ENCODE measurements around the gene GFOD1.
A peak's percentile ranks its signal among the peaks of the same experiment; 100 is the strongest.

Gene GFOD1

DNA sequence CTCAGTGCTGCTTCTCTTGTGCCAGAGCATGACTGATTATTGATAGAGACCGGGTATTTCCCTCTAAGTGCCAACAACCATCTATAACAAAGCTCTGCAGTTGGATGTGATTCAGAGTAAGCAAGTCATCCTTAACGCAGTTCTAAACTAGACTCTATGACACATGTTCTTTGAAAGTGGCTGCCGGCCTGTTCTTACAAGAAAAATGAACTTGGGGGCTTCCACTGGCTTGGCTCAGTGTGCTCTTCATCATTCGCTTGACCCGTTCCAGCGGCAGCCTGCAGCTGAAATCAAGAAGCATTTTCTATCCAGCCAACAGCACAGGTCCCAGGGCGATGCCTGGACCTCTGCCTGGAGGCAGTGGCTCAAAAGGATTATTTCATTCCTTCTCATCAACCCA lies 29.8 kb downstream of the GFOD1 start:
- Histone ChIP-seq H3K36me3 (replicated peaks) (no peaks in the 10 kb centered on the region), H3K4me3 (ENCODE audit: low read depth, low read length) (no peak overlapping the region), H3K27ac (no peak overlapping the region), H3K27me3 (replicated peaks) (no peaks in the 10 kb centered on the region)
- in situ Hi-C loops (cut with HindIII; ENCODE audit: low pct_ligation_motif_present, low sequenced_read_pairs) = no loop called here
- no peak for DNase-seq
- TF ChIP-seq CTCF (IDR thresholded peaks at IDR 0.05; ENCODE audit: low read depth, low read length, missing control alignments) = no peak

GRCh38 chr6:13455552-13455966 lies 31.8 kb downstream of the GFOD1 start:
- no peak overlapping the region for H3K4me3 ChIP-seq (ENCODE audit: low read depth, low read length)
- no peak for DNase-seq
- H3K36me3 ChIP-seq (replicated peaks) = no peaks in the 10 kb centered on the region
- in situ Hi-C loops (cut with HindIII; ENCODE audit: low pct_ligation_motif_present, low sequenced_read_pairs) = no loop called here
- H3K27me3 ChIP-seq (replicated peaks) = no peaks in the 10 kb centered on the region
- no peak overlapping the region for H3K27ac ChIP-seq
- TF ChIP-seq CTCF (IDR thresholded peaks at IDR 0.05; ENCODE audit: low read depth, low read length, missing control alignments) = no peak

DNA sequence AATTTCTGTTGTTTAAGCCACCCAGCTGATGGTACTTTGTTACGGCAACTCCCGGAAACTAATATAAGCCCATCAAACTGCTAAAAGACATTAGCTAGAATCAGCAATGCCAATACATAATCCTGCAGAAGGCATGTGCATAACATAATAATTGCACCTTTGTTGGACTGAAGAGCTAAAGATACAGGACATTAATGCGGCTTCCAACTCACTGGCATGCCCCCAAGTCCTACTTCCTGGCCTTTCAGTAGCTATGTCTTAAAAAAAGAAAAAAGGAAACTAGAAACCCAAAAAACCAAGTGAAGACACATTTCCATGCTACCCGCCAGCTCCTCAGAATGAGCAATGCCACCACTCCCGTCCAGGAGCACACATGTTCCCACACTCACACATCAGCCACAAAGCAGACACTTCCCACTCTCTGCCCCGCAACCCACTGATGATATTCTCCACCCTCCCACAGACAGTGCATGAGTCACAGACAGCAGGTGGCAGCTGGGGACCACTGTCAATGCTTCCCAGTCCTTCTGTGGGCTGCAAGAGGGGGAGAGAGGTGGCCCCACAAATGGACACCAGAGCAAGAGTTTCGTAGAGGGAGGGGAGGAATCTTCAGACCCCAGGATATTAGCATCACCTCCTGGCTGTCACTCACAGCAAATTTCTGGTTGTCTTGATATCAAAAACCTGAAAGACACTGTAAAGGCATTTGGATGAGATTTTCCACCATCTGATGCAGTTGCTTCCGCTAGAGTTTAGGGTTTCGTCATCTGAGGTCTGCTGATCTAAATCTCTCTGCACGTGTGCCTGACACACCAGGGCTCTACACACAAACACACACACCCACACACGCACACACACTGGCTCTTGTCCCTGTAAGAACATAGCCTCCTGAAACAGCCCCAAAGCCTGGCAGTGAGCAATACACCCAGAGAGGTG lies 32.8 kb downstream of the GFOD1 start:
- in situ Hi-C loops (cut with HindIII; ENCODE audit: low pct_ligation_motif_present, low sequenced_read_pairs) = no loop called here
- TF ChIP-seq CTCF (IDR thresholded peaks at IDR 0.05; ENCODE audit: low read depth, low read length, missing control alignments) = no peak
- no peak overlapping the region for H3K27ac ChIP-seq
- H3K4me3 ChIP-seq (ENCODE audit: low read depth, low read length) = no peak overlapping the region
- DNase-seq = peak; percentile 6
- H3K36me3 ChIP-seq (replicated peaks) = no peaks in the 10 kb centered on the region
- no peaks in the 10 kb centered on the region for H3K27me3 ChIP-seq (replicated peaks)

DNA sequence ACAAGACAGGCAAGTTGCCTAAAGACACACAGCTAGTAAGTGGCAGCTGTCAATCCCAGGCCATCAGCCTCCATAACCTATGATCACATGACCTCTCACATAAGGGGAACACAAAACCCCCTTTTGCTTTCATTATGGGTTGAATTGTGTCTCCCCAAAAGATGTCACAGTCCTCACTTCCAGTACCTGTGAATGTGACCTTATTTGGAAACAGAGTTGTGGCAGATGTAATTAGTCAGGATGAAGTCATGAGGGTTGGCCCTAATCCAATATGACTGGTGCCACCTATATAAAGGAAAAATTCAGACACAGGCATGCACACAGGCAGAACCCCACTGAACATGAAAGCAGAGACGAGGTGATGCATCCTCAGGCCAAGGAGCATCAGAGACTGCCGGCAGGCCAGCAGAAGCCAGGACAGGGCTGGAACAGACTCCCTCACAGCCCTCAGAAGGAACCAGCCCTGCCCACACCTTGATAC lies 33.6 kb downstream of the GFOD1 start:
- H3K27ac ChIP-seq = no peak overlapping the region
- in situ Hi-C loops (cut with HindIII; ENCODE audit: low pct_ligation_motif_present, low sequenced_read_pairs) = no loop called here
- H3K4me3 ChIP-seq (ENCODE audit: low read depth, low read length) = no peak overlapping the region
- TF ChIP-seq CTCF (IDR thresholded peaks at IDR 0.05; ENCODE audit: low read depth, low read length, missing control alignments) = no peak
- no peaks in the 10 kb centered on the region for H3K36me3 ChIP-seq (replicated peaks)
- no peaks in the 10 kb centered on the region for H3K27me3 ChIP-seq (replicated peaks)
- DNase-seq = peak; percentile 23

GRCh38 chr6:13453153-13453552 lies 34.2 kb downstream of the GFOD1 start:
- no peak for DNase-seq
- H3K4me3 ChIP-seq (ENCODE audit: low read depth, low read length) = no peak overlapping the region
- no peak for TF ChIP-seq CTCF (IDR thresholded peaks at IDR 0.05; ENCODE audit: low read depth, low read length, missing control alignments)
- in situ Hi-C loops (cut with HindIII; ENCODE audit: low pct_ligation_motif_present, low sequenced_read_pairs) = no loop called here
- H3K36me3 ChIP-seq (replicated peaks) = no peaks in the 10 kb centered on the region
- no peak overlapping the region for H3K27ac ChIP-seq
- no peaks in the 10 kb centered on the region for H3K27me3 ChIP-seq (replicated peaks)

Data from brain microvascular endothelial cell (primary cell).